Keratinocyte (primary cell): Measurements from ENCODE around the gene NDRG4.

Experiments
- EZH2 ChIP-seq: IDR thresholded peaks from one replicate; pipeline ENCODE4 v1.6.1; 2012; ENCODE audit warnings: inconsistent platforms, mild to moderate bottlenecking, low read length, moderate library complexity
- TF ChIP-seq, protein P1 (sequence below), 3 experiments: IDR thresholded peaks in 1 of 3; conservative IDR thresholded peaks in 1 of 3; optimal IDR thresholded peaks in 1 of 3; 2 replicates in 2 of 3; 3 replicates in 1 of 3; pipeline versions ENCODE3 to v1.5.1; 2011; ENCODE audit warnings: low read length in 3 of 3, mild to moderate bottlenecking in 3 of 3, moderate library complexity in 2 of 3, control low read depth in 1 of 3, inconsistent platforms in 1 of 3; ENCODE audit not compliant: insufficient read depth in 2 of 3; ENCODE audit errors: extremely low read depth in 1 of 3

DNA sequence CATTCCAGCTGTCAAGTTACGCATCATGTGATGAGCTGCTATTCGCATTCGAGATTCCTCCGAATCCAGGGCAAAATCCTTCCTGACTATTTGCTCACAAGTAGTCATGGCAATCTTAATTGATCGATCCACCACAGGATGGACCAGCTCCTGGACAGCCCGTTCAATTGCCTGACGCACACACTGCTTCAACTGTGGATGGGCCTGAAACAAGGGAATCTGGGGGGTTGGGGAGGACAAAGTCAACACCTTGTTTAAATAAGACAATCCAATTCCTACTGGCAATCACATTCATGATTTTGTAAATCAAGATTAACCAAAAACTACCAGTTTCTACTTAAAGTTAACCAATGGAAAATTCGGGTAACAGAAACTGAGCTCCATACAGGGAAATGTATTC is 43.7 kb downstream of the NDRG4 start:
- TF ChIP-seq, protein P1, sequence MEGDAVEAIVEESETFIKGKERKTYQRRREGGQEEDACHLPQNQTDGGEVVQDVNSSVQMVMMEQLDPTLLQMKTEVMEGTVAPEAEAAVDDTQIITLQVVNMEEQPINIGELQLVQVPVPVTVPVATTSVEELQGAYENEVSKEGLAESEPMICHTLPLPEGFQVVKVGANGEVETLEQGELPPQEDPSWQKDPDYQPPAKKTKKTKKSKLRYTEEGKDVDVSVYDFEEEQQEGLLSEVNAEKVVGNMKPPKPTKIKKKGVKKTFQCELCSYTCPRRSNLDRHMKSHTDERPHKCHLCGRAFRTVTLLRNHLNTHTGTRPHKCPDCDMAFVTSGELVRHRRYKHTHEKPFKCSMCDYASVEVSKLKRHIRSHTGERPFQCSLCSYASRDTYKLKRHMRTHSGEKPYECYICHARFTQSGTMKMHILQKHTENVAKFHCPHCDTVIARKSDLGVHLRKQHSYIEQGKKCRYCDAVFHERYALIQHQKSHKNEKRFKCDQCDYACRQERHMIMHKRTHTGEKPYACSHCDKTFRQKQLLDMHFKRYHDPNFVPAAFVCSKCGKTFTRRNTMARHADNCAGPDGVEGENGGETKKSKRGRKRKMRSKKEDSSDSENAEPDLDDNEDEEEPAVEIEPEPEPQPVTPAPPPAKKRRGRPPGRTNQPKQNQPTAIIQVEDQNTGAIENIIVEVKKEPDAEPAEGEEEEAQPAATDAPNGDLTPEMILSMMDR (optimal IDR thresholded peaks at IDR 0.05 in 1 of 3, IDR thresholded peaks at IDR 0.05 in 1 of 3, conservative IDR thresholded peaks at IDR 0.05 in 1 of 3; ENCODE audit: extremely low read depth in 1 of 3, insufficient read depth in 2 of 3, low read length in 3 of 3), result no peak
- no peak for TF ChIP-seq EZH2
